ENCODE results near the gene FNTB.

The FNTB gene

GRCh38 chr14:65045709-65046108 lies 59.0 kb downstream of the FNTB start:
- no peak overlapping the region for H3K9ac ChIP-seq (ENCODE audit: low read length)
- H3K4me1 ChIP-seq (ENCODE audit: control insufficient read depth, insufficient read depth, low read length) = peaks cover 14% of the 10 kb centered on the region
- H3K36me3 ChIP-seq (ENCODE audit: control insufficient read depth, insufficient read depth, low read length) = no peaks in the 10 kb centered on the region
- H3K9me3 ChIP-seq (ENCODE audit: control insufficient read depth, low read length) = no peaks in the 10 kb centered on the region
- H3K27me3 ChIP-seq (ENCODE audit: control insufficient read depth, insufficient read depth, low read length) = no peaks in the 10 kb centered on the region
- H3K4me3 ChIP-seq (ENCODE audit: low read length) = no peak overlapping the region

- H3K27me3 ChIP-seq (ENCODE audit: control insufficient read depth, insufficient read depth, low read length) = no peaks in the 10 kb centered on the region
- peaks cover 6% of the 10 kb centered on the region for H3K4me1 ChIP-seq (ENCODE audit: control insufficient read depth, insufficient read depth, low read length)
- no peaks in the 10 kb centered on the region for H3K9me3 ChIP-seq (ENCODE audit: control insufficient read depth, low read length)
- H3K36me3 ChIP-seq (ENCODE audit: control insufficient read depth, insufficient read depth, low read length) = peaks cover 6% of the 10 kb centered on the region
- H3K9ac ChIP-seq (ENCODE audit: low read length) = no peak overlapping the region
- no peak overlapping the region for H3K4me3 ChIP-seq (ENCODE audit: low read length)
These were observed 66.1 kb downstream of the FNTB start for GRCh38 chr14:65052832-65053231.

DNA sequence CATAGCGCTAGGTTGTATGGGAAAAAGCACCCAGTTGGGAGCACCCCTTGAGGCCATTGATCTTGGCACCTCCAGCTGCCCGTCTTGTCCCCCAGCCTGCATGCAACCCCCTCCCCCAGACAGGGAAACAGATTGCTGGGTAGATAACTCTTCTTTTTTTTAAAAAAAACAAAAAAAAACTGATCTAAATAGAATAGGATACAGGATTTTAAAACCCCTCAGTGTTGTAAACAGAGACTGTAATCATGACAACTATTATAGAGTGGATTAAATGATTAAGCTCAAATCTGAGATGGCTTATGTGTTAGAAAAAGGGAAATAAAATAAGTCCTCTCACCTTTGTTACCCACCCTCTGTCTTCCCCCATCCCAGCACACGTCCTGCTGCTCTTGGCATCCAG lies 66.8 kb downstream of the FNTB start:
- Histone ChIP-seq H3K4me1 (ENCODE audit: control insufficient read depth, insufficient read depth, low read length) (peaks cover 1% of the 10 kb centered on the region), H3K27me3 (ENCODE audit: control insufficient read depth, insufficient read depth, low read length) (no peaks in the 10 kb centered on the region), H3K9ac (ENCODE audit: low read length) (no peak overlapping the region), H3K9me3 (ENCODE audit: control insufficient read depth, low read length) (no peaks in the 10 kb centered on the region), H3K4me3 (ENCODE audit: low read length) (no peak overlapping the region), H3K36me3 (ENCODE audit: control insufficient read depth, insufficient read depth, low read length) (peaks cover 6% of the 10 kb centered on the region)

DNA sequence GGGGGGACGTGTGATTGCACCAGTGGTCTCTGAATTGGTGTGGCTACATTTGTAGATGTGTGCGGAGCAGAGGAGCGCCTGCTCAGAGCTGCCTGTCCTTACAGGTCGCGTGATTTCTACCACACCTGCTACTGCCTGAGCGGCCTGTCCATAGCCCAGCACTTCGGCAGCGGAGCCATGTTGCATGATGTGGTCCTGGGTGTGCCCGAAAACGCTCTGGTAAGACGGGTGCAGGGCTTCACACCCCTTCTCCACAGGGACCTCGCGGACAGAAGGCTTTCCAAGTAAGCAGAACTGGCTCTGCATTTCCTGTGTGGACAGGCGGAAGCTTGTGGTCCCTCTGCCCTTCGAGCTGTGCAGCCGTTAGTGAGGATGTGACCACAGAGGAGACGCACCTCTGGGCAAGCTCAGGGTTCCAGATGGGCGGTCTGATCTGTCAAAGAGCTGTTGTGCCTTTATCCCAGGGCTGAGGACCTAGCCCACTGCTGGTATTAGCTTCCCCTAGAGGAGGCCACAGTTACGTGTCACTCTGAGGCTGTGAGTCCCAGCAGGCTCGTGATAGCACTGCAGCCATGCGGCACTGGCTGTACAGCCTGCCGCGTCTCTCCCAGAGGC lies 67.9 kb downstream of the FNTB start:
- H3K4me3 ChIP-seq (ENCODE audit: low read length) = no peak overlapping the region
- no peaks in the 10 kb centered on the region for H3K9me3 ChIP-seq (ENCODE audit: control insufficient read depth, low read length)
- no peaks in the 10 kb centered on the region for H3K27me3 ChIP-seq (ENCODE audit: control insufficient read depth, insufficient read depth, low read length)
- H3K4me1 ChIP-seq (ENCODE audit: control insufficient read depth, insufficient read depth, low read length) = no peaks in the 10 kb centered on the region
- H3K36me3 ChIP-seq (ENCODE audit: control insufficient read depth, insufficient read depth, low read length) = peaks cover 6% of the 10 kb centered on the region
- no peak overlapping the region for H3K9ac ChIP-seq (ENCODE audit: low read length)

GRCh38 chr14:65057695-65058094 lies 71.0 kb downstream of the FNTB start:
- Histone ChIP-seq H3K9ac (ENCODE audit: low read length) (no peak overlapping the region), H3K36me3 (ENCODE audit: control insufficient read depth, insufficient read depth, low read length) (peaks cover 10% of the 10 kb centered on the region), H3K4me1 (ENCODE audit: control insufficient read depth, insufficient read depth, low read length) (no peaks in the 10 kb centered on the region), H3K4me3 (ENCODE audit: low read length) (no peak overlapping the region), H3K27me3 (ENCODE audit: control insufficient read depth, insufficient read depth, low read length) (no peaks in the 10 kb centered on the region), H3K9me3 (ENCODE audit: control insufficient read depth, low read length) (no peaks in the 10 kb centered on the region)

GRCh38 chr14:65062096-65063075 lies 75.7 kb downstream of the FNTB start:
- Histone ChIP-seq H3K4me3 (ENCODE audit: low read length) (no peak overlapping the region), H3K36me3 (ENCODE audit: control insufficient read depth, insufficient read depth, low read length) (peaks cover 4% of the 10 kb centered on the region), H3K27me3 (ENCODE audit: control insufficient read depth, insufficient read depth, low read length) (no peaks in the 10 kb centered on the region), H3K9ac (ENCODE audit: low read length) (no peak overlapping the region), H3K9me3 (ENCODE audit: control insufficient read depth, low read length) (no peaks in the 10 kb centered on the region), H3K4me1 (ENCODE audit: control insufficient read depth, insufficient read depth, low read length) (no peaks in the 10 kb centered on the region)

GRCh38 chr14:65065719-65066118 lies 79.0 kb downstream of the FNTB start:
- Histone ChIP-seq H3K36me3 (ENCODE audit: control insufficient read depth, insufficient read depth, low read length) (peaks cover 4% of the 10 kb centered on the region), H3K27me3 (ENCODE audit: control insufficient read depth, insufficient read depth, low read length) (no peaks in the 10 kb centered on the region)

GRCh38 chr14:65069874-65070413 lies 83.2 kb downstream of the FNTB start:
- Histone ChIP-seq H3K36me3 (ENCODE audit: control insufficient read depth, insufficient read depth, low read length) (no peaks in the 10 kb centered on the region), H3K9ac (ENCODE audit: low read length) (no peak overlapping the region), H3K4me3 (ENCODE audit: low read length) (no peak overlapping the region), H3K27me3 (ENCODE audit: control insufficient read depth, insufficient read depth, low read length) (no peaks in the 10 kb centered on the region), H3K9me3 (ENCODE audit: control insufficient read depth, low read length) (no peaks in the 10 kb centered on the region), H3K4me1 (ENCODE audit: control insufficient read depth, insufficient read depth, low read length) (peaks cover 58% of the 10 kb centered on the region)

More at GRCh38 chr14:65065719-65066118, 79.0 kb downstream of the FNTB start:
- Histone ChIP-seq H3K9me3 (ENCODE audit: control insufficient read depth, low read length) (no peaks in the 10 kb centered on the region), H3K4me3 (ENCODE audit: low read length) (no peak overlapping the region), H3K4me1 (ENCODE audit: control insufficient read depth, insufficient read depth, low read length) (peaks cover 15% of the 10 kb centered on the region), H3K9ac (ENCODE audit: low read length) (no peak overlapping the region)

GRCh38 chr14:65070471-65070976 lies 83.8 kb downstream of the FNTB start:
- Histone ChIP-seq H3K4me1 (ENCODE audit: control insufficient read depth, insufficient read depth, low read length) (peaks cover 61% of the 10 kb centered on the region), H3K9me3 (ENCODE audit: control insufficient read depth, low read length) (no peaks in the 10 kb centered on the region), H3K36me3 (ENCODE audit: control insufficient read depth, insufficient read depth, low read length) (no peaks in the 10 kb centered on the region), H3K4me3 (ENCODE audit: low read length) (peak overlapping the region; percentile 23), H3K9ac (ENCODE audit: low read length) (no peak overlapping the region), H3K27me3 (ENCODE audit: control insufficient read depth, insufficient read depth, low read length) (no peaks in the 10 kb centered on the region)

DNA sequence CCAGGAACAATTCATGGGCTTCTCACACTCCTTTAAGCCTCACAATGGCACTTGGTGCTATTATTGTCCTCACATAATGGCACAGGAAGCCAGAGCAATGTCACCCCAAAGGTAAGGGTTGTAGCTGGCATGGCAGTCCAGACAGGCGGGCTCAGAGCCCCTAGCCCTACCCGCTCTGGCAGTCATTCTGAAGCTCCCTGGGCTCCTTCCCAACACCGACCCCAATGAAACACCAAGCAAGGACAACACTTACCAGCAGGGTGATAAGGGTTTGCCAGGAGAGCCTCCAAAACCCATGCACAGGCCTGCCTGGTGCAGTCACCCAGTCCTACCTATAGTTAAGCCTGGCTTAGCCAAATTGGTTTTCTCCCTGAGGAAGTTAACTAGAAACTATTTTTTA lies 84.8 kb downstream of the FNTB start:
- Histone ChIP-seq H3K36me3 (ENCODE audit: control insufficient read depth, insufficient read depth, low read length) (no peaks in the 10 kb centered on the region), H3K4me3 (ENCODE audit: low read length) (no peak overlapping the region), H3K9me3 (ENCODE audit: control insufficient read depth, low read length) (no peaks in the 10 kb centered on the region), H3K27me3 (ENCODE audit: control insufficient read depth, insufficient read depth, low read length) (no peaks in the 10 kb centered on the region), H3K9ac (ENCODE audit: low read length) (no peak overlapping the region), H3K4me1 (ENCODE audit: control insufficient read depth, insufficient read depth, low read length) (peaks cover 61% of the 10 kb centered on the region)

DNA sequence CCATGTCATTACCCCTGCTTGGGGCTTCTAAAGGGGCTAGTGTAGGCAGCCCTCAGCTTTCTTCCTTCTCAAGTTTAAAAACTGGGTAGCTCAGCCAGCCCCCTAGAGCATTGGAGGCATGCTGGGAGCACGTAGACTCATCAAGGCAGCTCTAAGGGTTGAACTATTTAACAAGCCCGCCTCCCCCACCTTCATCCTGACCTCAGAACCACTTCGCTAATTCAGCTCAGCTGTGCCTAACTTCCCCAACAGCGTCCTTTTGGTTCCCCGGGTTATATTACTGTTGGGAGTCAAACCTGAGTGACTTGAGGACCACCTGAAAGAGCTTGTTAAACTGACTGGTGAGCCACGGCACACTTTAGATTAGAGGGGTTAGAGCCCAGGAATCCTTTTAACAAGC lies 85.6 kb downstream of the FNTB start:
- H3K9ac ChIP-seq (ENCODE audit: low read length) = no peak overlapping the region
- H3K4me1 ChIP-seq (ENCODE audit: control insufficient read depth, insufficient read depth, low read length) = peaks cover 61% of the 10 kb centered on the region
- H3K27me3 ChIP-seq (ENCODE audit: control insufficient read depth, insufficient read depth, low read length) = no peaks in the 10 kb centered on the region
- H3K36me3 ChIP-seq (ENCODE audit: control insufficient read depth, insufficient read depth, low read length) = peaks cover under 1% of the 10 kb centered on the region
- H3K9me3 ChIP-seq (ENCODE audit: control insufficient read depth, low read length) = no peaks in the 10 kb centered on the region
- H3K4me3 ChIP-seq (ENCODE audit: low read length) = no peak overlapping the region

DNA sequence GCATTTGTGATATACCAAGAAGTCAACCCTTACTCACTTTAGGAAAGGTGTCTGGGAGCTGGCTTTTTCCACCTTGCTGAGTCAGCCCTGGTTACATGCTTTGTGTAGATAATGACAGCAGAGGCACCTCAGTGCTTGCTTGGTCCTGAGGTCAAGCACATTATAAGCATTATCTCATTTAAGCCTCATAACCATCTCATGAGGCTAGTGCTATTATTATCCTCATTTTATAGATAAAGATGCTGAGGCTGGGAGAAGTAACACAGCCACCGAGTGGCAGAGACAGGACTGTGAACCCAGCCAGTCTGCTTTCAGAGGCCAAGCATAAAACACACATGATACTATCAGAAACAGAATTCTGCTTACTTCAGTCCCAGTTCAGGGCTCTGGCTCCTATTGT lies 86.2 kb downstream of the FNTB start:
- H3K9ac ChIP-seq (ENCODE audit: low read length) = peak overlapping the region; percentile 5
- H3K9me3 ChIP-seq (ENCODE audit: control insufficient read depth, low read length) = no peaks in the 10 kb centered on the region
- H3K4me3 ChIP-seq (ENCODE audit: low read length) = no peak overlapping the region
- peaks cover 61% of the 10 kb centered on the region for H3K4me1 ChIP-seq (ENCODE audit: control insufficient read depth, insufficient read depth, low read length)
- H3K27me3 ChIP-seq (ENCODE audit: control insufficient read depth, insufficient read depth, low read length) = no peaks in the 10 kb centered on the region
- peaks cover 4% of the 10 kb centered on the region for H3K36me3 ChIP-seq (ENCODE audit: control insufficient read depth, insufficient read depth, low read length)

Measured in mucosa of stomach (tissue), 1 donor.